Body of pancreas (tissue), 4 donors: ENCODE measurements around the gene LAMA5.

Source experiments
- CTCF ChIP-seq, 7 experiments: fragments of 450-650 bp in 4 of 7; fragments of 200-600 bp in 3 of 7; sonication (generic) in 3 of 7; IDR thresholded peaks; one replicate each; pipeline ENCODE4 v1.5.1; 2016 to 2019; ENCODE audit warnings: antibody characterized with exemption in 7 of 7
- POLR2A ChIP-seq, 3 donors: fragments of 450-650 bp; IDR thresholded peaks; one replicate each; pipeline ENCODE4 v1.6.1; 2016; ENCODE audit warnings: antibody characterized with exemption in 3 of 3, mild to moderate bottlenecking in 2 of 3

- no peak for TF ChIP-seq CTCF (IDR thresholded peaks at IDR 0.05)
- TF ChIP-seq POLR2A (IDR thresholded peaks at IDR 0.05): no peak
These were observed 78.5 kb downstream of the LAMA5 start for GRCh38 chr20:62288535-62289105.
